ENCODE data around the gene TWIST2. TPM values are rescaled to one million over a fixed set of nuclear protein-coding genes. Genes with fewer than 3 reads are reported as not detected.

The TWIST2 gene
- total RNA-seq, 1 experiment from 2014 or later: not detected

DNA sequence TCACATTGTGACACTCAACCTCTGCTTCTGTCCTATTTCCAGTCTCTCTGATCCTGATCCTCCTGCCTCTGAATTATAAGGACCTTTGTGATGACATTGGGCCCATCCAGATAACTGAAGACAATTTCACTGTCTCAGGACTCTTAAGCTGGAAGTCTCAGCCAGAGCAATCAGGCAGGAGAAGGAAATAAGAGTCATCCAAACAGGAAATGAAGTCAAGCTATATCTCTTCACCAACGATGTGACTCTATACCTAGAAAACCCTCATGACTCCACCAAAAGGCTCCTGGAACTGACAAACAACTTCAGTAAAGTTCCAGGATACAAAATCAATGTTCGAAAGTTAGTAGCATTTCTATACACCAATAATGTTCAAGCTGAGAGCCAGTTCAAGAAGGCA is 29.3 kb upstream of the TWIST2 start:
- Histone ChIP-seq H3K27me3 (replicated peaks; ENCODE audit: insufficient read depth, low read depth, low read length, poor library complexity) (peaks cover 12% of the 10 kb centered on the region), H3K4me1 (ENCODE audit: insufficient read depth, low read length, poor library complexity, severe bottlenecking) (no peaks in the 10 kb centered on the region), H3K36me3 (ENCODE audit: insufficient read depth, low read length, poor library complexity, severe bottlenecking) (no peaks in the 10 kb centered on the region), H3K4me3 (ENCODE audit: low read depth, low read length, poor library complexity, severe bottlenecking) (no peak overlapping the region), H3K27ac (ENCODE audit: low read depth, low read length, poor library complexity, severe bottlenecking) (no peak overlapping the region), H3K9me3 (ENCODE audit: low read depth, low read length, poor library complexity, severe bottlenecking) (peaks cover 4% of the 10 kb centered on the region)
- intact Hi-C loops (cut with micrococcal nuclease; ENCODE audit: unreplicated experiment): no loop called here
- TF ChIP-seq EZH2 (IDR thresholded peaks at IDR 0.05; ENCODE audit: borderline replicate concordance, low read depth, low read length, poor library complexity, severe bottlenecking): no peak
- no peak for TF ChIP-seq CTCF (conservative IDR thresholded peaks at IDR 0.05; ENCODE audit: low read depth, low read length)
- ChIA-PET POLR2A (ENCODE audit: low non-redundant PET) (no interaction called here), CTCF (no interaction called here)
- no TSS peak for BruUV-seq (replicated peaks)
- DNase-seq (ENCODE audit: low spot score): no peak

- ChIA-PET CTCF (no interaction called here), POLR2A (ENCODE audit: low non-redundant PET) (no interaction called here)
- Histone ChIP-seq H3K36me3 (ENCODE audit: insufficient read depth, low read length, poor library complexity, severe bottlenecking) (no peaks in the 10 kb centered on the region), H3K4me3 (ENCODE audit: low read depth, low read length, poor library complexity, severe bottlenecking) (no peak overlapping the region), H3K27ac (ENCODE audit: low read depth, low read length, poor library complexity, severe bottlenecking) (no peak overlapping the region), H3K9me3 (ENCODE audit: low read depth, low read length, poor library complexity, severe bottlenecking) (peaks cover 4% of the 10 kb centered on the region), H3K4me1 (ENCODE audit: insufficient read depth, low read length, poor library complexity, severe bottlenecking) (no peaks in the 10 kb centered on the region), H3K27me3 (replicated peaks; ENCODE audit: insufficient read depth, low read depth, low read length, poor library complexity) (peaks cover 24% of the 10 kb centered on the region)
- TF ChIP-seq CTCF (conservative IDR thresholded peaks at IDR 0.05; ENCODE audit: low read depth, low read length): no peak
- TF ChIP-seq EZH2 (IDR thresholded peaks at IDR 0.05; ENCODE audit: borderline replicate concordance, low read depth, low read length, poor library complexity, severe bottlenecking): no peak
- BruUV-seq (replicated peaks): no TSS peak
- intact Hi-C loops (cut with micrococcal nuclease; ENCODE audit: unreplicated experiment): no loop called here
- no peak for DNase-seq (ENCODE audit: low spot score)
Observed at GRCh38 chr2:238820197-238820596, 27.7 kb upstream of the TWIST2 start.

- TF ChIP-seq EZH2 (IDR thresholded peaks at IDR 0.05; ENCODE audit: borderline replicate concordance, low read depth, low read length, poor library complexity, severe bottlenecking): no peak
- no peak for TF ChIP-seq CTCF (conservative IDR thresholded peaks at IDR 0.05; ENCODE audit: low read depth, low read length)
- DNase-seq (ENCODE audit: low spot score): no peak
- POLR2A ChIA-PET (ENCODE audit: low non-redundant PET): no interaction called here
- no TSS peak for BruUV-seq (replicated peaks)
- Histone ChIP-seq H3K4me1 (ENCODE audit: insufficient read depth, low read length, poor library complexity, severe bottlenecking) (no peaks in the 10 kb centered on the region), H3K9me3 (ENCODE audit: low read depth, low read length, poor library complexity, severe bottlenecking) (peaks cover 4% of the 10 kb centered on the region), H3K27ac (ENCODE audit: low read depth, low read length, poor library complexity, severe bottlenecking) (no peak overlapping the region), H3K27me3 (replicated peaks; ENCODE audit: insufficient read depth, low read depth, low read length, poor library complexity) (peaks cover 22% of the 10 kb centered on the region), H3K4me3 (ENCODE audit: low read depth, low read length, poor library complexity, severe bottlenecking) (no peak overlapping the region), H3K36me3 (ENCODE audit: insufficient read depth, low read length, poor library complexity, severe bottlenecking) (no peaks in the 10 kb centered on the region)
- CTCF ChIA-PET: no interaction called here
- intact Hi-C loops (cut with micrococcal nuclease; ENCODE audit: unreplicated experiment): no loop called here
Observed at GRCh38 chr2:238820916-238821315, 27.0 kb upstream of the TWIST2 start.
